ENCODE results near the gene ASTL. TPM values are rescaled to one million over a fixed set of nuclear protein-coding genes. Genes with fewer than 3 reads are reported as not detected.

The ASTL gene
- total and polyA plus RNA-seq, 4 donors, result not detected

GRCh38 chr2:96131152-96131812, 7.0 kb downstream of the ASTL start:
- Histone ChIP-seq H3K27ac (ENCODE audit: low read depth in 1 of 2, low read length in 2 of 2) (no peak overlapping the region), H3K4me3 (ENCODE audit: low read depth in 1 of 3, low read length in 3 of 3) (no peak overlapping the region), H3K27me3 (ENCODE audit: control insufficient read depth in 4 of 4, insufficient read depth in 4 of 4, low read length in 3 of 4) (no peaks in the 10 kb centered on the region), H3K9me3 (ENCODE audit: control insufficient read depth in 4 of 4, low read length in 3 of 4) (no peaks in the 10 kb centered on the region), H3K9ac (ENCODE audit: low read depth in 1 of 2, low read length in 2 of 2) (no peak overlapping the region), H3K4me1 (ENCODE audit: control insufficient read depth in 4 of 4, insufficient read depth in 4 of 4, low read length in 3 of 4) (no peaks in the 10 kb centered on the region), H3K36me3 (ENCODE audit: control insufficient read depth in 4 of 4, insufficient read depth in 3 of 4, low read depth in 1 of 4, low read length in 3 of 4) (no peaks in the 10 kb centered on the region)
- WGBS, result 88% methylated on average over 10 of the region's 10 CpGs
- TF ChIP-seq REST (IDR thresholded peaks at IDR 0.05) (no peak), FOXA1 (IDR thresholded peaks at IDR 0.05) (no peak), HNF4A (conservative IDR thresholded peaks at IDR 0.05) (no peak), JUND (IDR thresholded peaks at IDR 0.05) (no peak), FOXA2 (IDR thresholded peaks at IDR 0.05) (no peak)
- no peak for DNase-seq (ENCODE audit: low spot score)

GRCh38 chr2:96130483-96130882, 7.8 kb downstream of the ASTL start:
- Histone ChIP-seq H3K9ac (ENCODE audit: low read depth in 1 of 2, low read length in 2 of 2) (no peak overlapping the region), H3K27me3 (ENCODE audit: control insufficient read depth in 4 of 4, insufficient read depth in 4 of 4, low read length in 3 of 4) (no peaks in the 10 kb centered on the region), H3K36me3 (ENCODE audit: control insufficient read depth in 4 of 4, insufficient read depth in 3 of 4, low read depth in 1 of 4, low read length in 3 of 4) (no peaks in the 10 kb centered on the region), H3K4me1 (ENCODE audit: control insufficient read depth in 4 of 4, insufficient read depth in 4 of 4, low read length in 3 of 4) (no peaks in the 10 kb centered on the region), H3K27ac (ENCODE audit: low read depth in 1 of 2, low read length in 2 of 2) (no peak overlapping the region), H3K9me3 (ENCODE audit: control insufficient read depth in 4 of 4, low read length in 3 of 4) (no peaks in the 10 kb centered on the region), H3K4me3 (ENCODE audit: low read depth in 1 of 3, low read length in 3 of 3) (no peak overlapping the region)
- TF ChIP-seq RXRA (IDR thresholded peaks at IDR 0.05), result no peak
- TF ChIP-seq CTCF (IDR thresholded peaks at IDR 0.05; ENCODE audit: low read depth, low read length, missing input control), result no peak
- TF ChIP-seq RAD21 (IDR thresholded peaks at IDR 0.05), result no peak
- no peak for TF ChIP-seq ZBTB33 (IDR thresholded peaks at IDR 0.05)
- TF ChIP-seq GABPA (IDR thresholded peaks at IDR 0.05 in 1 of 2, conservative IDR thresholded peaks at IDR 0.05 in 1 of 2), result no peak
- no peak for TF ChIP-seq REST (IDR thresholded peaks at IDR 0.05)
- no peak for TF ChIP-seq TAF1 (conservative IDR thresholded peaks at IDR 0.05)
- no peak for TF ChIP-seq FOXA1 (IDR thresholded peaks at IDR 0.05)
- no peak for TF ChIP-seq SP1 (IDR thresholded peaks at IDR 0.05)
- TF ChIP-seq MAX (IDR thresholded peaks at IDR 0.05), result no peak
- TF ChIP-seq ATF3 (IDR thresholded peaks at IDR 0.05), result no peak
- TF ChIP-seq YY1 (IDR thresholded peaks at IDR 0.05), result no peak
- TF ChIP-seq FOXA2 (IDR thresholded peaks at IDR 0.05), result no peak
- no peak for TF ChIP-seq EGR1 (IDR thresholded peaks at IDR 0.05; ENCODE audit: low read depth in 2 of 2)
- no peak for TF ChIP-seq HNF4A (conservative IDR thresholded peaks at IDR 0.05)
- no peak for TF ChIP-seq NR2F2 (IDR thresholded peaks at IDR 0.05)
- DNase-seq (ENCODE audit: low spot score), result no peak
- WGBS, result 89% methylated on average over 4 of the region's 4 CpGs

Data from liver (tissue), 9 donors.